NCI-H1436 (cell line): Measurements from ENCODE around the gene NEDD4L.
A peak's percentile ranks its signal among the peaks of the same experiment; 100 is the strongest.

Experiments used
- DNase-seq: peaks from one replicate; lab custom pipeline; 2025; lab: John Stamatoyannopoulos, UW

NEDD4L gene

DNA sequence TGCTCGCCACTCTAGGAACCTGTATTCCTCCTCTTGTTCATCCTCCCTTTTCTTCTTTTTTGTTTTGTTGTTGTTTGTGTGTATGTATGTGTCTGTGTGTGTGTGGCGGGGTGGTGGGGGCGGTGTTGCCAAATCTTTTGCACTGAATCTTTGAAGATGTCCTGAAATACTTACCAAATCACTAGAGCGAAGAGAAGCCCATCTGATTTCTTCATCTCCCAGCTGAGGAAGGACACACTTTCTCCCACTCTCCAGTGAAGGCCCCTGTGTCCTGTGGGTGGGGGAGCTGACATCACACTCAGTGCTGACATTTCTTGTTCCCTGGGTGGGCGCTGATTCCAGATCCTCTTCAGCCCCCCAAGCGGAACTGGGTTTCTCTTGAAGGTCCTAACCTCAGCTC is 74.5 kb downstream of the NEDD4L start:
- DNase-seq, result no peak

DNA sequence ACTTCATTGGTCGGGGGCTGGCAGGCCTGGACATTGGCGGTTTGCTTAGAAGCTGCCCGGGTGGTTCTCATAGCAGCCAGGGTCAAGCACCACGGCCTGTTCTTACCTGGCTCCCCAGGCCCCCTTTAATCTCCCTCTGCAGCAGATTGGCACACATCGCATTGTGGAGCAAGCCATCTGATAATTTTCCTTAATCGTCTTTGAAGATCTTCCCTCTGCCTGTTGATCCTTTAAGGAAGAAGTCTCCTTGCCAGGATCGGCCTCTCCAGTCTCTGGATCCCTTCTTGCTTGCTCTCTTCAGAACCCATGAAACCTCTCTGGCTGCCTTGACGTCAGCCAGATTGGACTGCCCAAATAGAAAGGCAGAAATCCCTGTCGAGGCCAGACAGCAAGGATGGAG is 75.8 kb downstream of the NEDD4L start:
- DNase-seq, result no peak

DNA sequence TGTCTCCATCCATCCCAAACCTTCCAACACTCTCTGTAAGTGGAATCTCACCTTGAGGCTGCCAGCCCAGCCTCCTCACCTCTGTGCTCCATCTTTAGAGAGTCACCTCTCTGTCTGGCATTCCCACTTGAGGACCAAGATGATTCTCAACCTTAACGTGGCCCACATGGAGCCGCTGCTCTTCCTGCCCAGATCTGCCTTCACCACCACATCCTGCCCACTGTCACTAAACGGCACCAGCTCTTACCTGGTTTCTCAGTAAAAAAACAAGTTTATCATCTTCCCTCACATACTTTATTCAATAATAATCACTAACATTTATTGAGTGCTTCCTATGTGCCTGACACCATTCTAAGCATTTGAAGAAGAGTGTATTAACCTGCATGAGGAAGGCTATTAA is 80.4 kb downstream of the NEDD4L start:
- no peak for DNase-seq

DNA sequence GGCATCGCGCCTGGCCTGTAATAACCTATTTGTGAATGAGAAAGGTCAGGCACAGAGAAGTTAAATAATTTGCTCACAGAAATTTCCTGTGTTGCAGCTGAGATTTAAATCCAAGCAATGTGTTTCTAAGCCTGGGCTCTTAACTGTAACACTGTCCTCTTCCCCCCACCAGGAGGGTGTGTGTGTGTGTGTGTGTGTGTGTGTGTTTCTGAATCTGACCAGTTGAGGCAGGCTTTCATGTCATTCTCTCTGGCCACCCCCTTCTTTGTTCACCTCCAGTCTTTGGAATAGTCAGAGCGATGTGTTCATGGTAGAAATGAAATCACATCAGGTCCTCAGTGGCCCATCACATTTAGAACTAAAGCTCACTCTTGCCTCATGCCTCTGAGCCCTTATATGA is 81.2 kb downstream of the NEDD4L start:
- DNase-seq, result no peak

DNA sequence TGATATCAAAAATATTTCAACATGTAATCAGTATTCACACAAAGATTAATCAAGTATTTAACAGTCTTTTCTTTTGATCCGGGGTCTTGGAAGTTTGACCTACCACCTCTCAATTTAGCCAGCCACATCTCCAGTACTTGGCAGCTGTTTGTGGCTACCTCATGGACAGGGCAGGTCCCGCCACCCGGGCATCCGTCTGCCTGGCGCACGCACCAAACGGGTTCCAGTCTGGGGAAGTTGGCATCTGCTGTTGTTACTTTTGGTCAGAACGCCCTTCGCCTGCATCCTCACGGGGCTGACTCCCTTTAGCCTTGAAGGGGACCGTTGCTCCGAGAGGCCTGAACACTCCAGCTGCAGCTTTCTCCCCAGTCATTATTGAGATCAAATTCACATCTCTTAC is 81.7 kb downstream of the NEDD4L start:
- DNase-seq, result no peak

DNA sequence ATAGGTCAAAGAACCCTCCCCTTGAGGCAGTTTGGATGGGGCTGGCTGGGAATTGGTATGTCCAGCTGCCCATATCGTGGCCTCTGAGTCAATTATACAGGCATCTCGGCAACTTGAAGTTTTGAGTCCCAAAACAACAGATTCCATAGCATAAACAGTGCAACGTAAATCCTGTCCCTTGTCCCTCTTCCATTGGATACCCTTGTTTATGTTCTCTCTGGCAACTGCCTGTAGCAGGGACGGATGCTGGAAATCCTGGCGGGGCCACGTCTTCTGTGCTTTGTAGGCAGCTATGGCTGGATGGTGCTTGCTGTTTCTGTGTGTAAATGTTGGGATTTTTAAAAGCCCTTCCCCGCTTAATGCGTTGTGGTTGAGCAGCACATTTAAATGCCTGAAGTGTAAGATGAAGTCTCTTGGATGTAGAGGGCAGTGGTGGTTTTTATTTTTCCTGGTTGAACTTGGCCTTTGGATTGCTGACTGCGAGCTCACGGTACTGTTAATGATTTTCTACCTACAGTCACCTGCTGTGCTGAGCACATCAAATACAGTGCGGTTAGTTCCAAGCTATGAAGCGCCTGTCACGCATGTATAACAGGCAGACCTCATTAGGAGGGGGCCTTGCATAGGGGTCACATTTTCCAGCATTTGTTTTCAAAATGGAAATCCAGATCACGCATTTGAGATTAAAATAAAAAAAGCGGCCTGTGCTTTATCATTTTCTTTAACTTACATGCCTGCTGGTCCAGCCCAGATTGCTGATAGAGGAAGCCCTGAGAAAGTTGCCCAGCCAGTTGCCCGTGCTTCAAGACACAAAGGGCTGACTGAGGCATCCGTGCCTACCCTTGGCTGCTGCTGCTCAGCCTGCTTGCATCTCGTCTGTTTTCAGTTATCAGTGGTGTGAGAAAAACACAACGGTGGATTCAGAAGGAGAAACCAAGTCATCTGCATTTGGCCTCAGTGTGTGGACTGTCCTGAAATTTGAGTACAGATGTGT is 84.7 kb downstream of the NEDD4L start:
- no peak for DNase-seq

DNA sequence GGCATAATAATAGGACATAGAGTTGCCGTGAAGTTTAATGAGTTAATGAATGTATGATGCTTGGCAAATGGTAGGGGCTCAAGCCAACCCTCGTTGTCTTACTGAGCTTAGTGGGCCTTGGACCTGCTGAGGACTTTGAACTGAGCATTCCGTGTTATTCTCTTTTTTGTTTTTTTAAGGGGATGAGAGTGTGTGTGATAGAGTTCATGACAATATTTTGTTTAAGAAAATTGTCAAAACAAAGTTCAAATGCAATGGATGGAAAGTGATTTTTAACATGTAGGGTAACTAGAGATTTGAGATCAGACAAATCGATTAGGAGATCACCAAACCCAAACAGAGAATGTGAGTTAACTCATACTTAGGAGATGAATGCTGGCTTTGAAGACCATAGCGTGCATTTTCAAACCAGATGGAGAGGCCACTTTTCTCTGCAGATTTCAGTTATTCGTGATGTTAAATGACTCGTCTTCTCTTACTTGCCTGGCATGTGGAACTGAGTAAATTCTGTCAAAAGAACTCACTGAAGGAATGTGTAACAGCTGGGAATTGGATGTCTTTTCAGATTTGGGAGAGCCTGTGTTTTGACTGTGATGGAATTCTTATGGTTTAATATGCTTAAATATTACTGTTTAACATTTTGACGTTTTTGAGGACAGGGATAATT is 88.7 kb downstream of the NEDD4L start:
- no peak for DNase-seq

DNA sequence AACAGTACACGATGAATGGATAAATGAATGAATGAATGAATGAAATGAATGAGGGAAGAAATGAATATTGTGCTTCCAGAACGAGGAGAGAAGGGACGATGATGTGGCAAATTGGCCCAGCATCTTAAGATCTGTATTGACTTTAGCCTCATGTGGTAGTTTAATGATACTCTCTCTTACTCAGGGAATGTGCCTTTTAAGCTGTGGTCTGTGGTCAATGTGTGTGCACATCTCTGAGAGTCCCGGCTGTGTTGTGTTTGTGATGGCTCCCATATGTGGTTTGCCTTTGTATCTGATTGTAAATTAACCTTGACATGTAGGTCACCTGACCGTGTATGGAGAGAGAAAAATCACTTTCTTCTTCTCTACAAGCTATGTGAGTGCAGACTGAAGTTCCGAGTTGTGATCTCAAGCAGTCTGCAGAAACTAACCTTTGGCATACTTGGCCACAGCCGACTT is 91.2 kb downstream of the NEDD4L start:
- DNase-seq, result no peak

DNA sequence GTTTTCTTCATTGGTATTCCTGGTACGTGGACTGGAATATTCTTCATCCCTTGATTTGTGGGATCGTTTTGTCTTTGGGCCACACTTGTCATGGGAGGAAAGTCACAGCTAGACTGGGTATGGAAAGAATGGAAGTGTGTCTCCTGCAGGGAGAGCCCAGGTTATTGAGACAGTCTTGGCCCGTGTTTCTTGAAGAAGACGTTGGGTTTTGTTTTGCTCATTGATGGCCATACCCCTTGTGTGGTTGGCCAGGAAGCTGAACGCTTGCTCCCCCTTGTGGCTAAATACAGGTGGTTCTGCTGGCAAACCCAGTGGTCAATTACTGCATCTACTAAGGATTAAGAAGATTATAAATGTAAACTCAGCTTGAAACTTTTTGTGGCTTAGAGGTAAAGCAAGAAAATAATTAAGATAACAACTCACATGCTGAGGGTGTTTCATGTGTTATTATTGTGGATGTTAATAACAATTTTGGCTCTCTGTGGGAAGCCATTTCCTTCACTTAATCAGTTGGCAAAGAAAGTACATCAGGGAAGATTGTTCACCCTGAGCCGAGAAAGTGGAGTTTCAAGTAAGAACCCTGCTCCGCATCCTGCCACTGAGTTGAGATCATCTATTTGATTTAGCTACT is 91.8 kb downstream of the NEDD4L start:
- DNase-seq, result peak; percentile 47

DNA sequence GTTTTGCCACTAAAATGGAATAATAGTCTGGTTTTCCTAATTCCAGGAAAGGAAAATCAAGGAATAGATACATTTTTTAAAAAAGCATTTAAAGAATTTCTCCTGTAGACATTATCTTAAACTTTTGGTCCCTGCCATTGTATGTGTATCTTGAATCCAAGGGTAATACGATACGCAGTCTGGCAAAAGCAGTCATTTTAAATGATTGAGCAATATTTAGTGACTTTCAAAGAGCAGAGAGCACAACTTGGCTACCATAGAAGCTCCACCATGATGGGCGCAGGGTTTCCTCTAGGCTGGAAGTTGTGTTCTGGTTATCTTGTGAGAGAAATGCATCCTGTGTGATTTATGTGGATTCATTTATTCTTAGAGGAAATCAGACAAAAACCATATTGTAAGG is 92.9 kb downstream of the NEDD4L start:
- no peak for DNase-seq

DNA sequence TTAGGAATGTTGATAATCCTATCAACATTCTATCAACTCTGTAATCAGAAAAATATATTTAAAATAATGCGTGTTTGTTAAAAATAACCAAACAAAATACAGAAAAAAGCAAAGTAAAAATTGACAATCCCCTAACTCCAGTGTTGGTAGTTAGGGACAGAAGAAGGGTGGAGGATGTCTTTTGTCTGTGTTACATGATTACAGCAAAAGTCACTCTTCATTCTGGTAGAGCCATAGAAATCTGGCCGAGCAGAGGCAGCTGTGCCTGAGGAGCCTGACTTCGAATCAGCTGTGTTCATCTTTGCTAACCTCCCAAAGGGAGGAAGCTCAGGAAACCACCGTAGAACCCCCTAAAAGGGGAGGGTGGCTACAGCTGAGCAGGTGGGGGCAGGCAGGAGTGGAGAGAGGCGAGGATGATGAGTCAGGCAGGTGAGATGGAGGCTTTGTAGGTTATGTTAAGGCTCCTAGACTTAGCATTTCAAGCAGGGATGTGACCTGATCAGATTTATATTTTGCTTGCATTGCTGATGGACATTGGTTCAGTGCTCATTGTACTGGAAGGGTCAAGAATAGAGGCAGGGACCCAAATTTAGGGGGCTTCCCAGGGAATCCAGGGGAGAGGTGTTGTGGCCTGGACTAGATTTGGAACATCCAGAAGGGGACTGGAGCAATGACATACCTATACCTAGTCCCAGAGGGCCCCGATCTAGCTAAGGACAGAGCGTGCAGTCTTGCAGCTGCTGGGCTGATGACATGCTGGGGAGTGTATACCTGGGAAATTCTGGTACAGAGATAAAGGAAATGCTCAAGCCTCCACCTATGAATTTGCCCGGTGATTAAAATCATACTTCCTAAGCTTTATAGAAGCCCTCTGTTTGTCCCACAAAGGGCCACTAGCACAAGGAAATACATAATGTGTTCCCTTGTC is 95.7 kb downstream of the NEDD4L start:
- no peak for DNase-seq

DNA sequence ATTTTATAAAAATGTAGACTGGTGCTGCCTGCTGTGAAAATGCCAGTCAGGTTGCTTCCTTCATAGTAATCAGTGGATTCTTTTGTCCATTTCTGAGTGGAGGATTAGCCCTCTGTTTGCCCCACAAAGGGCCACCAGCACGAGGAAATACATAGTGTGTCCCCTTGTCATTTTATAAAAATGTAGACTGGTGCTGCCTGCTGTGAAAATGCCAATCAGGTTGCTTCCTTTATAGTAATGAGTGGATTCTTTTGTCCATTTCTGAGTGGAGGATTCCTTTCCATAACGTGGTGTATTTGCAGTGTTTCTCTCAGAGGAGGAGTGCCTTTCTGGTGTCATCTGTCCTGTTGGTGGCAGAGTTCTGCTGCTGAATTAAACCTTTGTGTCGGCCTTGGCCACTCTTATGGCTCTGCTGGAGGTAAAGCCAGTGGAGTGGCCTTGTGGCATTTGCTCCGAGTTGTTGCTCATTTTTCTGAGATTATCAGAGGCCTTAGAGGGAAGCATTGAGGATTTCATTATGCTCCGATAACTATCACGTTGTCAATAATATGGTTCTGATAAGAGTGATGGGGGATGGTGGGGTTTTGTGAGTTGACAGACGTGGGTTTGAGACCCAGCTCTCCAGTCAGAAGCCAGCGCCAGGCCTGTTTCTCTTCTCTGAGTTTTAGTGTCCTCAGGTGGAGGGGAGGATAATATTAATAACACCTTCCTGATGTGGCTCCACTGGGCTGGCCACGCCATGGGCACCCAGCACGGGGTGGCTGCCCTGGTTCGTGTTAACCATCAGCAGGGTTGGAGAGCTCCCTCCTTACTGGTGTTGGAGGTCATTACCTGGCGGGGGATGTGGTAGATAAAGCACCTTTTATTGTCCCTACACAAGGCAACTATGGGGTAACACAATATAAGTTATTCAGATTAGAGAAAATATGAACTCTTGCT is 96.6 kb downstream of the NEDD4L start:
- DNase-seq, result no peak

DNA sequence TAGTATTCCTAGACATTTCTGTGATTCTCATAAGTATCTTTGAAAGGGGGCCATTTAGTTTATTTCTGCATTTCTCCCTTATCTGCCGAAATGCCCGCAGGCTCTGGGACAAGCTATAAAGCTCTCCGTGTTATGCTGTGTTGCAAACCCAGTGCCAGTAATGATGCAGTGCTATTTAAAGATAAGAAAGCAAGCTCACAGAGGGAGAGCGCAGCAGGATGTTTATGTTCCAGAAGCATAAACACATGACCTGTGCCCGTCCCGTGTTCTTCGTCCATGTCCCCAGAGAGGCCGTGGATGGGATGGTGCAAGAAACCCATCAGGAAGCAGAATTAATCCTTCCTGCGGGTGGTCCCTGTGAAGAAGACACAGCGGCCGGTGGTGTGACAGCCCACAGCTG is 99.4 kb downstream of the NEDD4L start:
- no peak for DNase-seq

DNA sequence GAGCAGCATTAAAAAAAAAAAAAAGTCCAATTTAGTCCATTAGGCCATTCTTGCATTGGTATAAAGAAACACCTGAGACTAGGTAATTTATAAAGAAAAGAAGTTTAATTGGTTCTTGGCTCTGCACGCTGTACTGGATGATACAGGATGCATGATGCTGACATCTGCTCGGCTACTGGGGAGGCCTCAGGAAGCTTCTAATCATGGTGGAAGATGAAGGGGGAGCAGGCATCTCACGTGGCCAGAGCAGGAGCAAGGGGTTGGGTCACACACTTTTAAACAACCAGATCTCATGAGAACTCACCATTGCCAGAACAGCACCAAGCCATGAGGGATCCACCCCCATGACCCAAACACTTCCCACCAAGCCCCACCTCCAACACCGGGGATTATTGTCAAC is 100.1 kb downstream of the NEDD4L start:
- DNase-seq, result no peak

DNA sequence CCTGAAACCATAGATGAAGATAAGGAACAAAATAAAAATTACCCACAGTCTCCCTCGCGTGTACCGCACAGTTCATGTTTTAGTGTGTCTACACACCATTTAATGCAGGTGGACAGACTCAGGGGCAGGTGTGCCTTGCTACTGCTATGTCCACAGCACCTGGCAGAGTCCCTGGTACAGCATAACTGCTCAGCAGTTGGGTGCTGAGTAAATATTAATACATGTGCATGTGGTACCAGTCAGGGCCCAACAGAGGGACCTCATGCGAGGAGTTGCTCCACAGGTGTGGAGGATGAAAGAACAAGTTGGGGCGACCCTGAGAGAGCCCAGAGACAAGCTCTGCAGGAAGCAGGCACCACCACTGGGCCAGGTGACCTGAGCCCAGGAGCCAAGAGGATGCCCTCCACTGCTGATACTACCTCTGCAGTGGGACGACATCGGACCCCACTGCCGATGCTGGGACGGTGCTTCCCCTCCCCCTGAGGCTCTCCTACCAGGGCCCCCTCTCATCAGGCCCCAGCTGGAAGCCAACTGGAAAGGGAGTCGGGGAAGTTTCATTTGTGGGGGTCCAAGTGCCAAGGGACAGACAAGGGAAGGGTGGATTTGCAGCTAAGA is 100.8 kb downstream of the NEDD4L start:
- no peak for DNase-seq

DNA sequence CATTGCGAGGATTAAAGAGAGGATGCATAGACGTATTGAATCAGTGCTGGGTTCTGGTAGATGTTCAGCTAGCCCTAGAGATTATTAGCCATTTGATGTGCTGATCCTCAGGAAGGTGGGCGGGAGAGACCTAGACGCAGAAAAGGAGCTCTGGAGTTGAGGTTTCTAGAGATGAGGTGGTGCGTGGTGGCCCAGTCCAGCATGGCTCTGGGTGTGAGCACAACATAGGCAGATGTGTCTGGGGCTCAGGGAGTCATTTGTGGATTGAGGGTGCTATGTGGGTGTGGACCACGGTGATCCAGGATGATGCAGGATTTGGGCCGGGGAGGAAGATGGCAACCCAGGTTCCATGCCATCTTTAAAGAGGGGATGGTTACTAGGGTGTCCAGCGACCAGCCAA is 102.1 kb downstream of the NEDD4L start:
- no peak for DNase-seq

DNA sequence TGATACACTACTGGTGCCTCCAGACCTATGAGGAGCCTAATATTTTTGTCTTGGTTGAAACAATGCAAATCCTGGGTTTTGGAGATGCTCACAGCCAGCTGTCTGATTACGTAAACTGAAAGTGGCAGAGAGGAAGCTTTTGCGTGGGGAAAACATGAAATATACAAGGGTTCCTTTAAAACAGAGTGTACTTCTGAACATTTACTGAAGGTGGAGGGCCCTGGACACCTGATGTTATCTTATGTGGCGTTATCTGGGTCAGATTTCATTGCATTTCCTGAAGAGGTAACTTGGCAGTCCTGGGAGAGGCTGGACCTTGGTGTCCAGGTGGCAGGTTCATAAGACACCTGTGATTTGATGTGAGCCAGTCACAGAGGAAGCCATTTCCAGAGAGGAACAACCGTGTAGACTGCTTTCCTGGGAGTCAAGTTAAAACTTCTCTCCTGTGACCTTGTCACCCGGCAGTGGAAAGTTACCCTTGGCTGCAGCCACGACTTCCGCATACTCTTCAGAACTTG is 105.0 kb downstream of the NEDD4L start:
- DNase-seq, result no peak

DNA sequence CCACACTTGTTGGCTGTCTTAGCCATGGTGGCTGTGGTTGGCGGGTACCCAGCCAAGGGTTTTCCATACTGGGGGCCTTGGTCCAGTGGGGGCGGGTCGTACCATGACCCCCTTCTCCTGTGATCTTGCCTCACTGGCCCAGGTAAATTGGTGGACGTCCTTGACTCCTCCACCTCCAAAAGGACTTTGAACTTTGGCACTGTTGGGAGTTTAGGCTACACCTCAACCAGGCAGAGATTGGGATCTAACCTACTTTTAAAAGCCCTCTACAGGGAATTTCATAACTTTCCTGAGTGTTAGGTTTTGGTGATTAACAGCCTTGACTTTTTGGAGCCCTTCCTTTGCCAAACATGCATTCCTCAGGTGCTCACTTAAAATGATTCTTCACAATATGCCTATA is 106.7 kb downstream of the NEDD4L start:
- DNase-seq, result no peak

DNA sequence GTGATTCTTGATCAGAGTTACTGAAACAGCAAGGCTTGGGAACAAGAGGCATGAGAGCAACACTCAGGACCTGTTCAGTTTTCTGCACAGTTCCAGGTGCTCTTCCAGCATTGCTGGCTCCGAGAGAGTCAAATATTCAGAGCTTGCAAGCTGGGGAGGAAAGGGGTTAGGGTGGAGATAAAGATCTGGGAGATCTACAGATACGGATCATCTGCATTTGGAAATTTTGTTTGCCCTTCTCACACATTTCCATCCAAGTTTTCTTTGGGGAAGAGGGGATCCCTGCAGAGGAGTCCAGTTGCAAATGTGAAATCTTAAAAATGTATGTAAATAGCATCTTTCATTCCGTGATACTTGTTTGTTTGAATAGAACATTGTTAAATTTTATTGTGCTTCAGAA is 108.2 kb downstream of the NEDD4L start:
- DNase-seq, result no peak

DNA sequence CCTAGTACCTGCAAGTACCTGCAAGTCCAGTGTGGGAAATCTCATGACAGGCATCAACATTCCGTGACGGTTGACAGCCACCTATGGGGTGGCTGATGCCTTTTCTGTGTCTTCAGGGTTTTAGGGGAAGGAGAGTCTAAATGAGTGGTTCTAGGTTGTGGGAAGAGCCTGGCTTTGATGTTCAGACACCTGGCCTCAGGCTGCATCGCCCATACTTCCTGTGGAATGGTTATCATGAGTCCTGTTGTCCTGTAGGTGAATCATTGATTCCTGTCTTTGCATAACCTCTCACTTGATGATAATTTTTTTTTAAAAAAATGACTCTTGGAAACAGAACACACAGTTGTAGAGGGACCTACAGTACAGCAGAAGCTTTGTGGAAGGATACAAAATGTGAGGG is 108.9 kb downstream of the NEDD4L start:
- no peak for DNase-seq
